Femur (tissue), 1 donor: ENCODE data around the gene EXOC4.
A peak's percentile ranks its signal among the peaks of the same experiment; 100 is the strongest.
"Not testable (repeated sequence)": the region's sequence is repeated elsewhere in the genome, so short reads cannot be mapped to it uniquely, and the experiment has no call there.

Source experiments
- DNase-seq: peaks from one replicate; pipeline ENCODE4 v3.0.0-alpha.2; 2017

The EXOC4 gene

DNA sequence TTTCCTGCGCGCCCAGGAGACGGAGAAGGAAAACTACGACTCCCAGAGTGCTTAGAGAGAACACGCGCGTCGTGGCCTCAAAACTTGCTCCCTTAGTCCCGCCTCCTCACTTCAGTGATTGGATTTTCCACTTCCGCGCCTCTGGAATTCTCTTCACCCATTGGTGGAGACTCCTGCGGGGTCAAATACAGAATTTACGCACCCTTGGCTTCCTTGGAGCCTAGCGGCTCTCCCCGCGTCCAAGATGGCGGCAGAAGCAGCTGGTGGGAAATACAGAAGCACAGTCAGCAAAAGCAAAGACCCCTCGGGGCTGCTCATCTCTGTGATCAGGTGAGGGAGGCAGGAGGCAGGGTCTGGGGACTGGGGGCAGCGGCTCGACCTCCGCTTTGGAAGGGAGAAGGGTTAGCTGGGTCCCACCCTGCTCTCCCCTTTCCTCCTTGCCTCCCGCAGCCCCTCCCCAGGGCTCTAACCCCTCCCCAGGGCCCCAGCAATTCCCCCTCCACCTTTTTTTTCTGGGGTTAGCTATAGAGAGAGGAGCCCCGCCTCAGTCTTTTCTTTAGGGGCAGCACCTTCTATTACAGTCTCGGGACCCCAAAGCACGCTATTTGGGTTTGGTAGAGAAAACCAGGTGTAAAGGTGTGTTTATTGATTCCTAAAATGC, at the start of gene EXOC4:
TSS of gene EXOC4 (plus strand) at position 221 of the 661 bp plus-strand sequence.
- peak; percentile 98 for DNase-seq

DNA sequence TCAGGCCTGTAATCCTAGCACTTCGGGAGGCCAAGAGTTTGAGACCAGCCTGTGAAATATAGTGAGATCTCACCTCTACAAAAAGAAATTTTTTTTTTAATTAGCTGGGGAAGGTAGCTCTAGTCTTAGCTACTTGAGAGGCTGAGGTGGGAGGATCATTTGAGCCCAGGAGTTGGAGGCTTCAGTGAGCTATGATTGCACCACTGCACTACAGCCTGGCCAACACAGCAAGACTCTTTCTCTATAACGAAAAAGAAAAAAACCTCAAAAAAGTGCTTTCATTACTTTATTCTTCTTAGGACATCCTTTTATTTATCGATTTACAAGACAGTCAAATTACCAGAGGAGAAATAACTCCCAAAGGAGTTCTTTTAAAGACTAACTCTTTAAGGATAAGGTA, 49.4 kb upstream of the EXOC4 start:
- no peak for DNase-seq

GRCh38 chr7:133207687-133208086, 45.2 kb upstream of the EXOC4 start:
- no peak for DNase-seq

DNA sequence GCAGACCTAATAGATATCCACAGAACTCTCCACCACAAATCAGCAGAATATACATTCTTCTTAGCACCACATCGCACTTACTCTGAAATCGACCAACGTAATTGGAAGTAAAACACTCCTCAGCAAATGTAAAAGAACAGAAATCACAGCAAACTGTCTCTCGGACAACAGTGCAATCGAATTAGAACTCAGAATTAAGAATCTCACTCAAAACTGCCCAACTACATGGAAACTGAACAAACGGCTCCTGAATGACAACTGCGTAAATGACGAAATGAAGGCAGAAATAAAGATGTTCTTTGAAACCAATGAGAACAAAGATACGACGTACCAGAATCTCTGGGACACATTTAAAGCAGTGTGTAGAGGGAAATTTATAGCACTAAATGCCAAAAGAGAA, 42.1 kb upstream of the EXOC4 start:
- not testable (repeated sequence) for DNase-seq

DNA sequence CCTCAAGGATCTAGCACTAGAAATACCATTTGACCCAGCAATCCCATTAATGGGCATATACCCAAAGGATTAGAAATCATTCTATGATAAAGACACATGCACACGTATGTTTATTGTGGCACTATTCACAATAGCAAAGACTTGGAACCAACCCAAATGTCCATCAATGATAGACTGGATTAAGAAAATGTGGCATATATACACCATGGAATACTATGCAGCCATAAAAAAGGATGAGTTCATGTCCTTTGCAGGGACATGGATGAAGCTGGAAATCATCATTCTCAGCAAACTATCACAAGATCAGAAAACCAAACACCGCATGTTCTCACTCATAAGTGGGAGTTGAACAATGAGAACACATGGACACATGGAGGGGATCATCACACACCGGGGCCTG, 39.1 kb upstream of the EXOC4 start:
- DNase-seq: not testable (repeated sequence)

- DNase-seq: no peak
Measured at GRCh38 chr7:133217773-133218172, 35.1 kb upstream of the EXOC4 start.

DNA sequence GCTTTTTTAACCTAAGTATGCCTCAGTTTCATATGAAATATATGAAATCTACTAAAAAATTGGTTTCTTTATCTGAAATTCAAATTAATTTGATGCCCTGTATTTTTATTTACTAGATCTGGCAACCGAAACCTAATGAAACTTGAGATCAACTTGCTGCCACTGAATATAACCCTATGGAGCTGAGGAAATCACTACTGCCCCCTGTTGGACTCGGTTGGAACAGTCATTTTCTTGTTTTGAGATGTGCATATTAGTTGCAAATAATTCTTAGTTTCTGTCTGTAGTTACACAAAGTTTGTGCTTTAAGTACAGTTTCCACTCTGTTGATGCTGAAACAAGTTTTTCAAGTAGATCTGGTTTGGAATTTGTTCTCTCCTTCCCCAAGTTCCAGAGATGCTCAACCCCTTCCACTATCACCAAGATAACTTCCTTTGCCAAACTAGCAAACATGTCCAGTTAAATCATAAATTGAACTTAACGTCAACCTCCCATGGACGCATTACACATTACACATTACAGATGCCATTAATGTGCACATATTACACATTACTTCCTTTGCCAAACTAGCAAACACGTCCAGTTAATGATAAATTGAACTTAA, 22.2 kb upstream of the EXOC4 start:
- peak; percentile 27 for DNase-seq

- no peak for DNase-seq
Measured at GRCh38 chr7:133233142-133233541, 19.7 kb upstream of the EXOC4 start.

- no peak for DNase-seq
Measured at GRCh38 chr7:133234961-133235875, 17.7 kb upstream of the EXOC4 start.

DNA sequence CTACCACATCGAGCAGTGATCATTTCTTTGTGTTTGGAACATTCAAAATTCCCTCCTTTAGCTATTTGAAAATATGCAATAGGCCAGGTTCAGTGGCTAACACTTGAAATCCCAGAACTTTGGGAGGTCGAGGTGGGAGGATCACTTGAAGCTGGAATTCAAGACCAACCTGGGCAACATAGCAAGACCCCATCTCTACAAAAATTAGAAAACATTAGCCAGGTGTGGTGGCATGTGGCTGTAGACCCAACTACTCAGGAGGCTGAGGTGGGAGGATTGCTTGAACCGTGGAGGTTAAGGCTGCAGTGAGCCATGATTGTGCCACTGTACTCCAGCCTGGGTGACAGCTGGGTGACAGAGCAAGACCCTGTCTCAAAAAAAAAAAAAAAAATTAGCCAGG, 15.3 kb upstream of the EXOC4 start:
- no peak for DNase-seq

- no peak for DNase-seq
Measured at GRCh38 chr7:133240302-133240701, 12.6 kb upstream of the EXOC4 start.

DNA sequence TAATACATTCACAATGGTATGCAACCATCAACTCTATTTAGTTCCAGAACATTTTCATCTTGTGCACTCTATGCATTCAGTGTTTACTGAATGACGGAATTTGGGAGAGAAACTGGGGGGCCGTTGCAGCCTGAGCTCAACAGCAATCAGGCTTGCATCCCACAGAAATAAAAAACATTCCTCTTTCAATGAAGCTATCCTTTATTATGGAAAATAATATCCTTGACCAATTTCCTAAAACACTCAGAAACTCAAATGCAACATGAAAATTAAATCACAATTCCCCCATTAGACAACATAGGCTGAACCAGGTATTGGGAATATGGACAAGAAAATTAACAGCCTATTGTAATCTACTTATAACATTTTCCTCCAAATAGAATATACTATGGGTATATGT, 6.3 kb upstream of the EXOC4 start:
- no peak for DNase-seq

DNA sequence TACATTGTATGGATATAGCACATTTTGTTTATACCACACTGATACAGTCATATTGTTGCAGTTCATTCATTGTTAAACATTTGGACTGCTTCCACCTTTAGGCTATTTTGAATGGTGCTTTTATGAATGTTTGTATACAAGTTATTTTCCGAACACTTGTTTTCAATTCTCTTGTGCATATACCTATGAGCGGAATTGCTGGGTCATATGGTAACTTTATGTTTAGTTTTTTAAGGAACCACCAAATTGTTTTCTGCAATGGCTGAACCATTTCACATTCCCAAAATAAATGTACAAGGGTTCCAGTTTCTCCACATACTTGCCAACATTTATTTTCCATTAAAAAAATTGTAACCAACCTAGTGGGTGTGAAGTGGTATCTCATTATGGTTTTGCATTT, 4.0 kb upstream of the EXOC4 start:
- DNase-seq: no peak

DNA sequence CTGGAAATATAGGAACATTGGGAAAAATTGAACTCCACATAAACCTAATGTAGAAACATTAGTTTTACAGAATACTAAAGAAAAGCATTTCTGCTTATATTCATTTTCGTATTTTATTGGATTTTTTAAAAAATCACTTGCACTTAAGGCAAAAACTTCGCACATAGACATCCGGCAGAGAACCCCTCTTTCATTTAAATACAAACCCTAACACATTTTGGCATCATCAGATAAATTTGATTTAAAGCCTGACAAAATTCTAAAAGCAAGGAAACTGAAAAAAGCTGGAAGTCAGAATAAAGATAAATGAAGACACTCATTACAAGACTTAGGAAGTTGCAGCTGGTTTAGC, 396 bp upstream of the EXOC4 start:
- no peak for DNase-seq

GRCh38 chr7:133253519-133253875, 619 bp downstream of the EXOC4 start:
- DNase-seq: peak; percentile 18

DNA sequence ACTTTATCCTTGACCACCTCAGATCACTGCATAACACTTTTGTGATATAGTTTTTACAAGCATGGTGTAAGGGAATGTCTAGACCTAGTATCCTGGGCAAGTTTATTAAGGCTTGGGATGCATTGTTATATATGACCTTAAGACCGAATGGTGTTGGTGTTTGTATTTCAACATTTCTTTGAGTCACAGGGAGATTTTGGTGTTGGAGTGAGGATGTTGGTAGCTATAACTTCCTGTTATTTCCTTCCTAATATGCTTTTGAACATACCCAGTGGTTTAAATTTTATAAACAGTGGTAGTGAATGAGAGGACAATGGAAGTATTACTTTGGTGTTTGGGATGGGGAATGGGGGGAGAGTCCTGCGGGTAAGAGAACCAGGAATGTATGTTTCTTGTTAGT, 2.6 kb downstream of the EXOC4 start:
- DNase-seq: no peak

DNA sequence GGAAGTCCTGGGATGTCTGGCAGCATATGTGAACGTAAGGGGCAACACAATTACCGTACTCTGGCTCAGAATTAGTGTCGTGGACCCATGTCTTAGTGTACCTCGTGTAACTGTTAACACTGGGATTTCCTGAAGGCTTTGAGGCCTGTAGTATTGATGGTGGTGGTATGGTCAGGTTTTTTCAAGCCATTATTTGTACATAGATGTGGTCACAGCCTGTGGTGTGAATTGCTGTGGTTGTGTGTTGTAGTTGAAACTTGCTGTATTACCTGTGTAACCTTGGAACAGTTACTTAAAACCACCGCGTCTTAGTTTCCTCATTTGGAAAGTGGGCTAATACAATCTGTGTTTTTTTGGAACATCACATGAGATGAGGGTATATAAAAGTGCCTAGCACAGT, 5.3 kb downstream of the EXOC4 start:
- DNase-seq: no peak

DNA sequence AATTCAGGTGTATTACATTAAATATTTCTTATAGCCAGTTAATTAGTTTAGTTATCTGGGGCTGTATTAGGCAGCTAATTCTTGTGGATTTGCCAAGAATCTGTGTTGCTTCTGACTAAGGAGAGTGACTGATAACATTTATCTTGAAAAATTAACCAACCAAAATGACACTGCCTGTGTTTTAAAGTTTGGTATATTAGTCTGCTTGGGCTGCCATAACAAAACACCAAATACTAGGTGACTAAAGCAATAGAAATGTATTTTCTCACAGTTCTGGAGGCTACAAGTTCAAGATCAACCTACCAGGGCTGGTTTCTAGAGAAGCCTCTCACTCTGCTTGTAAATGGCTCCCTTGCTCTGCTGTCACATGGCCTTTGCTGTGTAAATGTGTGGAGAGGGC, 12.9 kb downstream of the EXOC4 start:
- DNase-seq: no peak

DNA sequence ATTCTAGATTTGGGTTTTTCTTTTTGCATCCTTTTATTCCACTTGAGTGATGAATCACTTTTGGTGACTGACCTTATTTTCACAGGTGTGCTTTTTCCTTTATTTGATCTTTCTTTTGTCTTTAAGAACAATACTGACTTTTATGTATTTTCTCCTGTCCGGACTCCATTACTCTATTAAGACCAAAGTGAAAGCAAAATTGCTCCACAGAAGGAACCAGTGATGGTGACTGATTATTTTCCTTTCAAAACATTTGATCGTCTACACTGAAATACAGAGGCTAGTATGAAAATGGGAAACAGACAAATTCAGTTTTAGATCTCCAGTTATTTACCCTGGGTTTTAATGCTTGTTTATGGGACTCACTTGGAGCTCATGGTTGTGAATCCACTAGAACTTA, 15.5 kb downstream of the EXOC4 start:
- DNase-seq: no peak

- DNase-seq: no peak
Measured at GRCh38 chr7:133272336-133272735, 19.5 kb downstream of the EXOC4 start.

DNA sequence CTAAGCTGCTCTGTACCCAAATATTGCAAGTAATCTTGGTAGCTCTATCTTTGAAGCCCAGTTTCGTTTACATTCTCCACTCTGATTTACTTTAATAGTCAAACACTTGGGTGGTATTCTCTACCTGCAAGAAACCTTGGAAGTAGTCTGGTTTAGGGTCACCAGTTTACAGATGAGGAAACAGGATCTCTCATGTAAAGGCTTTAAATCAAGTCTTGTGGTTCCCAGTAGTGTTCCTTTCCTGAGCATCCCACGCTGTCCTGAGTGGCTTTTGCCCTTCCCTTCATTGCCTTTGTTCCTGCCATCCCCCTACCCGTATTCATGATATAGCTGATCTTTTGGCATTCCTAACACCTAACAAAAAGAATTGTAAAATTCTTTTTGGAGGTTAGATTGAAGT, 20.3 kb downstream of the EXOC4 start:
- DNase-seq: no peak

DNA sequence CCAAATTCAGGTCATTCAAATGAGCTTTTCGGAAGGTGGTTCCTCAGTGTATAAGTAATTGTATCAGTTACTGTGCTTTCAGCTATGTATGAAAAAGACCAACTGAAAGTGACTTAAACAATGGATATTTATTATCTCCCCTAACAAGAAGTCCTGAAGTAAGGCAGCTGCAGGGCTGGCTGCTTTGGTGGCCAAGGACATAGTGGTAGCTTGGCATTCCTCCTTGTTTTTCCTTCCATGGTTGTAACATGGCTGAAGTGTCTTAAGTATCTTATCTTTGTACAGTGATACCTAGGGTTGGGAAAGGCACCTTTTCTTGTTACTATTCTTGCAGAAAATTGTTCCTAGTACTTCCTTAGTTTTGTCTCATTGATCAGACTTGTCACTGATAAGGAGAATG, 21.4 kb downstream of the EXOC4 start:
- DNase-seq: no peak

GRCh38 chr7:133275008-133275407, 22.1 kb downstream of the EXOC4 start:
- no peak for DNase-seq

GRCh38 chr7:133275446-133276095, 22.7 kb downstream of the EXOC4 start:
- DNase-seq: no peak
